Cardiac septum (tissue), 1 donor: ENCODE measurements around the gene GRPEL1. TPM values are rescaled to one million over a fixed set of nuclear protein-coding genes. Genes with fewer than 3 reads are reported as not detected.
A peak's percentile ranks its signal among the peaks of the same experiment; 100 is the strongest.

Experiments used
- DNase-seq: peaks from one replicate; pipeline ENCODE4 v3.0.0-alpha.2; 2020; ENCODE audit warnings: low spot score
- intact Hi-C: fragments of 100-400 bp; cut with DNase I; formaldehyde crosslinking; loops from one replicate; pipeline ENCODE4 v1.14.0; 2022
- total RNA-seq: library from RNA; stranded (reverse); fragmentation: NEBNext Ultra II Directional; extraction: Animal tissue kit (Norgen Biotek cat#: 25700); gene quantifications from one replicate; pipeline ENCODE4 v1.2.1, GENCODE V29; 2021
- donor health status: DM: no; HTN: no; CAD: no.

The GRPEL1 gene
- total RNA-seq, 1 donor from 2014 or later: 43.5 TPM

- intact Hi-C loops: loop anchor here (1.0 to 5.0 kb wide), 3 partner anchors 97 to 351 kb away; partner anchors contain the start of gene KIAA0232
- peak; percentile 91 for DNase-seq
These were observed 3.1 kb upstream of the GRPEL1 start for GRCh38 chr4:7070729-7071511.

- DNase-seq: no peak
- intact Hi-C loops: loop anchor here (1.0 to 2.0 kb wide), 3 partner anchors 25 to 160 kb away; partner anchors contain the start of gene TBC1D14
These were observed 1.0 kb upstream of the GRPEL1 start for GRCh38 chr4:7068883-7069282.

GRCh38 chr4:7068279-7068842 is 497 bp upstream of the GRPEL1 start:
- intact Hi-C loops: loop anchor here (1.0 to 2.0 kb wide), 3 partner anchors 24 to 159 kb away; partner anchors contain the start of gene TBC1D14
- peak; percentile 100 for DNase-seq

- intact Hi-C loops: no loop called here
- no peak for DNase-seq
These were observed 775 bp downstream of the GRPEL1 start for GRCh38 chr4:7067126-7067451.

GRCh38 chr4:7066493-7066892 is 1.4 kb downstream of the GRPEL1 start:
- no peak for DNase-seq
- intact Hi-C loops: no loop called here

GRCh38 chr4:7066006-7066405 is 1.9 kb downstream of the GRPEL1 start:
- DNase-seq: no peak
- intact Hi-C loops: no loop called here

GRCh38 chr4:7063362-7063761 is 4.5 kb downstream of the GRPEL1 start:
- no peak for DNase-seq
- intact Hi-C loops: no loop called here

- no peak for DNase-seq
- intact Hi-C loops: no loop called here
These were observed 5.0 kb downstream of the GRPEL1 start for GRCh38 chr4:7062816-7063215.

- intact Hi-C loops: no loop called here
- no peak for DNase-seq
These were observed 6.0 kb downstream of the GRPEL1 start for GRCh38 chr4:7061815-7062214.

- no peak for DNase-seq
- intact Hi-C loops: no loop called here
These were observed 7.3 kb downstream of the GRPEL1 start for GRCh38 chr4:7060346-7061150.

GRCh38 chr4:7059662-7060061 is 8.2 kb downstream of the GRPEL1 start:
- no peak for DNase-seq
- intact Hi-C loops: no loop called here

GRCh38 chr4:7058792-7059191 is 9.1 kb downstream of the GRPEL1 start:
- DNase-seq: no peak
- intact Hi-C loops: no loop called here

- DNase-seq: no peak
- intact Hi-C loops: no loop called here
These were observed 11.9 kb downstream of the GRPEL1 start for GRCh38 chr4:7055990-7056325.

- intact Hi-C loops: no loop called here
- no peak for DNase-seq
These were observed 12.5 kb downstream of the GRPEL1 start for GRCh38 chr4:7055111-7055989.

- intact Hi-C loops: no loop called here
These were observed 13.6 kb downstream of the GRPEL1 start for GRCh38 chr4:7054106-7054880.

GRCh38 chr4:7052923-7053715 is 14.7 kb downstream of the GRPEL1 start:
- DNase-seq: peak; percentile 93
- intact Hi-C loops: no loop called here

More at GRCh38 chr4:7054106-7054880, 13.6 kb downstream of the GRPEL1 start:
- DNase-seq: no peak

- no peak for DNase-seq
- intact Hi-C loops: no loop called here
These were observed 15.6 kb downstream of the GRPEL1 start for GRCh38 chr4:7052313-7052712.

GRCh38 chr4:7051905-7052304 is 16.0 kb downstream of the GRPEL1 start:
- DNase-seq: no peak
- intact Hi-C loops: no loop called here
